PC-9 (cell line): Measurements from ENCODE around the gene MYB. TPM values are rescaled to one million over a fixed set of nuclear protein-coding genes. Genes with fewer than 3 reads are reported as not detected.

ENCODE experiments used
- BruUV-seq: library from RNA; stranded (reverse); fragments of 400-500 nt; replicated peaks from 2 replicates; lab custom pipeline; 2021; lab: Mats Ljungman, UMichigan
- CTCF ChIA-PET: fragments of 300-600 bp; sonication (Branson Sonifier 250); formaldehyde crosslinking; loops from one replicate; lab custom pipeline; 2022; ENCODE audit warnings: antibody characterized with exemption; lab: Charles Lee
- POLR2A ChIA-PET: fragments of 300-600 bp; sonication (Branson Sonifier 250); formaldehyde crosslinking; loops from one replicate; lab custom pipeline; 2022; ENCODE audit warnings: antibody characterized with exemption; ENCODE audit not compliant: unreplicated experiment; lab: Charles Lee
- DNase-seq, 2 experiments: peaks; one replicate each; pipeline versions ENCODE4 v3.0.0 to v3.0.0-alpha.2; 2015 to 2022; ENCODE audit warnings: mixed read lengths in 1 of 2
- H2AFZ ChIP-seq: fragments of 200-600 bp; sonication (generic); 2 replicates; pipeline ENCODE4 v1.8.1; 2017; ENCODE audit warnings: antibody characterized with exemption
- H3F3A ChIP-seq: fragments of 200-600 bp; sonication (generic); 2 replicates; pipeline ENCODE4 v1.8.1; 2017; ENCODE audit warnings: antibody characterized with exemption, mild to moderate bottlenecking, low read depth; ENCODE audit not compliant: insufficient read depth
- H3K27ac ChIP-seq: fragments of 200-600 bp; sonication (generic); 2 replicates; pipeline ENCODE4 v1.6.1; 2016; ENCODE audit warnings: mixed run types
- H3K27me3 ChIP-seq: fragments of 200-600 bp; sonication (generic); 2 replicates; pipeline ENCODE4 v1.6.1; 2016; ENCODE audit warnings: low read depth, mixed run types; ENCODE audit not compliant: insufficient read depth
- H3K36me3 ChIP-seq: fragments of 200-600 bp; sonication (generic); 2 replicates; pipeline ENCODE4 v1.6.1; 2016; ENCODE audit warnings: low read depth, mixed run types
- H3K4me1 ChIP-seq: fragments of 200-600 bp; sonication (generic); replicated peaks from 2 replicates; pipeline ENCODE4 v1.6.1; 2016; ENCODE audit warnings: mixed run types; ENCODE audit not compliant: insufficient read depth
- H3K4me2 ChIP-seq: fragments of 200-600 bp; sonication (generic); 2 replicates; pipeline ENCODE4 v1.6.1; 2017; ENCODE audit warnings: mixed run types
- H3K4me3 ChIP-seq: fragments of 200-600 bp; sonication (generic); 2 replicates; pipeline ENCODE4 v1.6.1; 2016; ENCODE audit warnings: mixed run types
- H3K79me2 ChIP-seq: fragments of 200-600 bp; sonication (generic); 2 replicates; pipeline ENCODE4 v1.6.1; 2017; ENCODE audit warnings: low read depth, mixed run types
- H3K9me2 ChIP-seq: fragments of 200-600 bp; sonication (generic); 2 replicates; pipeline ENCODE4 v1.8.1; 2017; ENCODE audit warnings: mild to moderate bottlenecking; ENCODE audit not compliant: insufficient read depth
- H3K9me3 ChIP-seq: fragments of 200-600 bp; sonication (generic); 2 replicates; pipeline ENCODE4 v1.8.1; 2016; ENCODE audit warnings: low read depth; ENCODE audit not compliant: insufficient read depth
- H4K20me1 ChIP-seq: fragments of 200-600 bp; sonication (generic); 2 replicates; pipeline ENCODE4 v1.8.1; 2017; ENCODE audit not compliant: insufficient read depth
- CTCF ChIP-seq: fragments of 200-600 bp; sonication (generic); conservative IDR thresholded peaks from 2 replicates; pipeline ENCODE4 v1.6.1; 2017; ENCODE audit warnings: mixed run types, antibody characterized with exemption, mild to moderate bottlenecking, moderate library complexity
- EZH2 ChIP-seq: fragments of 200-600 bp; sonication (generic); IDR thresholded peaks from 2 replicates; pipeline ENCODE4 v1.8.0; 2017; ENCODE audit warnings: antibody characterized with exemption, low read depth
- intact Hi-C: fragments of 100-400 bp; cut with micrococcal nuclease; formaldehyde crosslinking; loops from one replicate; pipeline ENCODE4 v1.10.0; 2022; ENCODE audit not compliant: unreplicated experiment
- total RNA-seq: library from RNA; stranded (reverse); gene quantifications from 2 replicates; pipeline ENCODE4 v1.2.3, GENCODE V29; 2021

MYB gene
- total RNA-seq, 1 experiment from 2014 or later = 1.8 TPM

GRCh38 chr6:135202836-135203235 is 21.7 kb downstream of the MYB start:
- no TSS peak for BruUV-seq
- Histone ChIP-seq H3K9me2 (no peaks in the 10 kb centered on the region), H3K4me2 (no peak overlapping the region), H3K9me3 (no peaks in the 10 kb centered on the region), H3K4me3 (no peak overlapping the region), H3K27ac (no peak overlapping the region), H3K4me1 (no peaks in the 10 kb centered on the region), H3K36me3 (no peaks in the 10 kb centered on the region), H3K79me2 (no peaks in the 10 kb centered on the region), H3K27me3 (no peaks in the 10 kb centered on the region), H4K20me1 (no peaks in the 10 kb centered on the region), H2AFZ (no peak overlapping the region), H3F3A (no peaks in the 10 kb centered on the region)
- no peak for TF ChIP-seq CTCF
- no peak for TF ChIP-seq EZH2
- ChIA-PET CTCF (no interaction called here), POLR2A (no interaction called here)
- no peak for DNase-seq
- intact Hi-C loops = no loop called here

GRCh38 chr6:135204951-135205350 is 23.8 kb downstream of the MYB start:
- POLR2A ChIA-PET = no interaction called here
- no TSS peak for BruUV-seq
- H3K9me2 ChIP-seq = no peaks in the 10 kb centered on the region
- no peak overlapping the region for H3K4me2 ChIP-seq
- intact Hi-C loops = no loop called here
- no peaks in the 10 kb centered on the region for H3K79me2 ChIP-seq
- no peak overlapping the region for H3K4me3 ChIP-seq
- no peaks in the 10 kb centered on the region for H3K27me3 ChIP-seq
- no peaks in the 10 kb centered on the region for H3K36me3 ChIP-seq
- H3K4me1 ChIP-seq = no peaks in the 10 kb centered on the region
- no peaks in the 10 kb centered on the region for H3K9me3 ChIP-seq
- H3K27ac ChIP-seq = no peak overlapping the region
- TF ChIP-seq EZH2 (no peak), CTCF (no peak)
- no peaks in the 10 kb centered on the region for H3F3A ChIP-seq
- H2AFZ ChIP-seq = no peak overlapping the region
- no peak for DNase-seq
- no peaks in the 10 kb centered on the region for H4K20me1 ChIP-seq
- CTCF ChIA-PET = no interaction called here

GRCh38 chr6:135209803-135210202 is 28.7 kb downstream of the MYB start:
- H3K4me3 ChIP-seq = no peak overlapping the region
- H3K36me3 ChIP-seq = no peaks in the 10 kb centered on the region
- intact Hi-C loops = no loop called here
- H3K4me2 ChIP-seq = no peak overlapping the region
- no TSS peak for BruUV-seq
- H2AFZ ChIP-seq = no peak overlapping the region
- no peaks in the 10 kb centered on the region for H3K9me2 ChIP-seq
- peaks cover 11% of the 10 kb centered on the region for H3K4me1 ChIP-seq
- H3K9me3 ChIP-seq = no peaks in the 10 kb centered on the region
- peaks cover 10% of the 10 kb centered on the region; the same call in 1 of the 2 replicates for H3F3A ChIP-seq
- H4K20me1 ChIP-seq = no peaks in the 10 kb centered on the region
- TF ChIP-seq CTCF (no peak), EZH2 (no peak)
- H3K27ac ChIP-seq = no peak overlapping the region
- no peaks in the 10 kb centered on the region for H3K79me2 ChIP-seq
- ChIA-PET CTCF (no interaction called here), POLR2A (no interaction called here)
- no peak for DNase-seq
- no peaks in the 10 kb centered on the region for H3K27me3 ChIP-seq
